K562 (cell line): Measurements from ENCODE around the gene CCDC90B. TPM values are rescaled to one million over a fixed set of nuclear protein-coding genes. Genes with fewer than 3 reads are reported as not detected.

ENCODE experiments used
- ATAC-seq: fragments of 200-7000 bp; cut with Tn5 transposase; 3 replicates; pipeline ENCODE4 v1.9.1; 2020; ENCODE audit warnings: moderate library complexity
- BruUV-seq: library from RNA; stranded (reverse); fragments of 400-500 nt; replicated peaks from 2 replicates; lab custom pipeline; 2021; lab: Mats Ljungman, UMichigan
- CTCF ChIA-PET: fragments of 300-600 bp; formaldehyde crosslinking; extraction: SDS; loops from one replicate; lab custom pipeline; 2021; ENCODE audit warnings: low intra/inter-chr PET ratio; lab: Yijun Ruan, JAX
- POLR2A ChIA-PET: fragments of 300-600, 350-650 bp; sonication (Branson Sonifier 250); formaldehyde crosslinking; extraction: SDS; loops from one replicate; lab custom pipeline; 2021; ENCODE audit warnings: antibody characterized with exemption, inconsistent platforms; lab: Yijun Ruan, JAX
- DNase-seq, 4 experiments: peaks; one replicate each; pipeline versions ENCODE4 v3.0.0 to v3.0.0-alpha.2; 2011 to 2018; ENCODE audit warnings: low spot score in 3 of 4, mixed read lengths in 3 of 4; ENCODE audit errors: extremely low read depth in 1 of 4
- FAIRE-seq: peaks from 2 replicates; lab custom pipeline; 2011; peaks lifted over from hg19 to GRCh38; lab: Jason Lieb, UNC
- H2AFZ ChIP-seq: 2 replicates; pipeline ENCODE4 v1.6.0; 2011; ENCODE audit warnings: low read depth, low read length, control low read depth, inconsistent platforms
- H3K27ac ChIP-seq: fragments of 200-600 bp; 3 replicates; pipeline ENCODE4 v1.8.0; 2011; ENCODE audit warnings: low read depth, mild to moderate bottlenecking, control low read depth, inconsistent platforms, low read length, moderate library complexity, mixed read lengths; ENCODE audit errors: extremely low read depth
- H3K27me3 ChIP-seq, 2 experiments: fragments of 300-600 bp in 1 of 2; 2 replicates in 1 of 2; 3 replicates in 1 of 2; pipeline versions ENCODE4 v1.6.0 to v1.8.0; 2011; ENCODE audit warnings: inconsistent platforms in 2 of 2, low read length in 2 of 2, mild to moderate bottlenecking in 1 of 2, mixed read lengths in 1 of 2, moderate library complexity in 1 of 2; ENCODE audit not compliant: control insufficient read depth in 2 of 2, insufficient read depth in 2 of 2
- H3K36me3 ChIP-seq: fragments of 300-600 bp; 3 replicates; pipeline ENCODE4 v1.8.0; 2011; ENCODE audit warnings: mild to moderate bottlenecking, low read length, inconsistent platforms; ENCODE audit not compliant: control insufficient read depth, insufficient read depth
- H3K4me1 ChIP-seq, 2 experiments: fragments of 200-600 bp in 1 of 2; replicated peaks in 1 of 2; 2 replicates in 1 of 2; 3 replicates in 1 of 2; pipeline versions ENCODE4 v1.5.1 to v1.8.0; 2011; ENCODE audit warnings: inconsistent platforms in 2 of 2, low read length in 2 of 2, mild to moderate bottlenecking in 1 of 2, mixed read lengths in 1 of 2, moderate library complexity in 1 of 2; ENCODE audit not compliant: control insufficient read depth in 2 of 2, insufficient read depth in 2 of 2
- H3K4me2 ChIP-seq: 2 replicates; pipeline ENCODE4 v1.6.1; 2011; ENCODE audit warnings: low read length, control low read depth, inconsistent platforms, mixed read lengths; ENCODE audit not compliant: insufficient read depth
- H3K4me3 ChIP-seq: fragments of 200-600 bp; sonication (generic), shearing (Covaris generic); 2 replicates; pipeline ENCODE4 v1.5.1; 2016; ENCODE audit warnings: control low read depth, inconsistent platforms
- H3K79me2 ChIP-seq: fragments of 200-600 bp; 3 replicates; pipeline ENCODE4 v1.8.0; 2011; ENCODE audit warnings: low read length, inconsistent platforms; ENCODE audit not compliant: control insufficient read depth, insufficient read depth
- H3K9ac ChIP-seq, 2 experiments: 2 replicates each; pipeline versions ENCODE4 v1.6.0 to v1.6.1; 2011; ENCODE audit warnings: low read depth in 2 of 2, low read length in 2 of 2, control low read depth in 1 of 2, inconsistent platforms in 1 of 2, mild to moderate bottlenecking in 1 of 2, mixed read lengths in 1 of 2; ENCODE audit not compliant: insufficient read depth in 1 of 2
- H3K9me1 ChIP-seq: one replicate; pipeline ENCODE4 v1.6.0; 2011; ENCODE audit warnings: inconsistent platforms, mild to moderate bottlenecking, low read length, moderate library complexity; ENCODE audit not compliant: control insufficient read depth, insufficient read depth
- H3K9me3 ChIP-seq: replicated peaks from 2 replicates; pipeline ENCODE4 v1.5.1; 2011; ENCODE audit warnings: low read depth, low read length, inconsistent platforms; ENCODE audit not compliant: control insufficient read depth, insufficient read depth
- H4K20me1 ChIP-seq: replicated peaks from 2 replicates; pipeline ENCODE4 v1.6.1; 2011; ENCODE audit warnings: low read length, inconsistent platforms, mixed read lengths; ENCODE audit not compliant: control insufficient read depth, insufficient read depth
- CCAR2 ChIP-seq: fragments of 200-400 bp; formaldehyde crosslinking; IDR thresholded peaks from 2 replicates; pipeline ENCODE4 v1.6.1; 2017; ENCODE audit warnings: mild to moderate bottlenecking, low read depth, low read length
- KAT2B ChIP-seq: IDR thresholded peaks from one replicate; pipeline ENCODE4 v1.6.1; 2012; ENCODE audit warnings: low read depth, mild to moderate bottlenecking, control low read depth, inconsistent platforms, low read length, moderate library complexity
- LEF1 ChIP-seq: fragments of 450-650 bp; IDR thresholded peaks from 2 replicates; pipeline ENCODE4 v1.6.1; 2016; ENCODE audit warnings: mild to moderate bottlenecking
- NFIC ChIP-seq: fragments of 450-650 bp; IDR thresholded peaks from 2 replicates; pipeline ENCODE4 v1.6.1; 2017; ENCODE audit warnings: mild to moderate bottlenecking, inconsistent platforms
- WGBS: fragments of 100-300 bp; shearing (Covaris generic); methylation state at CpG from one replicate; pipeline ENCODE4 v1.1.6; 2016; ENCODE audit warnings: low coverage, mixed read lengths; ENCODE audit not compliant: insufficient coverage; ENCODE audit errors: missing lambda C conversion rate; 5-methylcytosine and 5-hydroxymethylcytosine counted together
- in situ Hi-C: fragments of 300-500 bp; cut with MboI; formaldehyde crosslinking; loops from 4 replicates; pipeline ENCODE4 v1.15.0; 2018; ENCODE audit warnings: inconsistent platforms, mixed read lengths
- intact Hi-C: fragments of 100-400 bp; cut with micrococcal nuclease; formaldehyde crosslinking; loops from 2 replicates; pipeline ENCODE4 v1.14.2; 2022
- polyA plus RNA-seq, 8 experiments: library from polyadenylated mRNA; depleted of rRNA in 4 of 8; stranded (reverse) in 5 of 8; unstranded in 3 of 8; fragments of >200 nt; fragmentation: Nextera tagmentation in 2 of 8; fragmentation: Illumina TruSeq in 1 of 8; extraction: Ambion mirVana in 2 of 8; extraction: Trizol in 1 of 8; gene quantifications; 2 replicates each; pipeline versions ENCODE4 v1.2.1 to v1.2.3, GENCODE V29; 2011 to 2014; ENCODE audit warnings: inconsistent platforms in 1 of 8, missing spikeins in 1 of 8
- total RNA-seq, 7 experiments: library from RNA; depleted of rRNA in 6 of 7; stranded (reverse); fragments of >200 nt in 6 of 7; fragmentation: Illumina TruSeq in 2 of 7; extraction: Trizol in 2 of 7; gene quantifications; 2 replicates each; pipeline versions ENCODE4 v1.2.1 to v1.2.3, GENCODE V29; 2011 to 2021; ENCODE audit warnings: low replicate concordance in 1 of 7
- TF ChIP-seq, protein P1 (sequence below): sonication (generic); formaldehyde crosslinking; IDR thresholded peaks from 2 replicates; pipeline ENCODE4 v1.8.0; 2023; ENCODE audit warnings: mild to moderate bottlenecking, missing genetic modification reagents
- TF ChIP-seq, protein P2 (sequence below), 2 experiments: fragments of 450-650 bp in 1 of 2; IDR thresholded peaks; 2 replicates each; pipeline ENCODE4 v1.6.1; 2011 to 2017; ENCODE audit warnings: low read depth in 2 of 2, antibody characterized with exemption in 1 of 2, borderline replicate concordance in 1 of 2, low read length in 1 of 2, mild to moderate bottlenecking in 1 of 2, mixed read lengths in 1 of 2; ENCODE audit not compliant: control insufficient read depth in 1 of 2

CCDC90B gene
- total and polyA plus RNA-seq, 9 of the 15 experiments (the other 6 are each of a cell fraction or from before 2014, with no cell fraction given), result 26.6 to 63.6 (median 51.8) TPM

DNA sequence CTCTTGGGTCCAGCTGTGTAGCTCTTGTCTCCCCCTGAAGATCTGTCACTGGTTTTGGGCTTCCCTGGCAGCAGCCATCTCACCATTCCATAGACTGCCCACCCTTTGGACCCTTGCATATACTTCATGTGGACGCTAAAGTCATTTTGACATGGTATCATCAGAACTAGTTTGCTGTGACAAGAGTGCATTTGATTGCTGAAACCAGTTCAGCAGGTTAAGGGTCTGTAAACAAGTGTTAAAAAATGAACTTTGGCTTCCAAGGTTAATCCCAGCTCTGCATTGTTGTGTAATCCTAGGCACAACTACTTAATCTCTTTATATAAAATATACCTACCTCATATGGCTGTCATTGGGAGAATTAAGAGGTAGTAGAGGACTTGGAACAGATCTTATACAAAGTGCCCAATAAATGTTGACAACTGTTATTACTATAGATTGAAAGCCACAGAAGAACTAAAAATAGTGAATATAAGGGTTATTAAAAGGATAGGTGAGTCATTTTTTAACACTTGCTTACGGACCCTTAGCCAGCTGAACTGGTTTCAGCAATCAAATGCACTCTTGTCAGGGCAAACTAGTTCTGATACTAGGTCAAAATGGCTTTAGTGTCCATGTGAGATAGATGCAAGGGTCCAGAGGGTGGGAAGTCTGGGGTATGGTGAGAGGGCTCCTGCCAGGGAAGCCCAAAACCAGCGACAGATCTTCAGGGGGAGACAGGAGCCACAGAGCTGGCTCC lies 29.4 kb downstream of the CCDC90B start:
- WGBS, result 56% methylated on average over 3 of the region's 3 CpGs
- H3K4me1 ChIP-seq, result no peaks in the 10 kb centered on the region
- no peaks in the 10 kb centered on the region for H3K9me1 ChIP-seq
- H3K4me3 ChIP-seq, result no peak overlapping the region
- H3K36me3 ChIP-seq, result peaks cover 8% of the 10 kb centered on the region; the same call in 2 of the 3 replicates
- H4K20me1 ChIP-seq, result no peaks in the 10 kb centered on the region
- POLR2A ChIA-PET, result interaction anchor here (0.8 to 1.0 kb wide), 2 partner anchors 167 to 387 kb away, joined by 3 to 4 read pairs; no protein-coding TSS in a partner anchor
- H3K4me2 ChIP-seq, result no peak overlapping the region
- no peak overlapping the region for H3K9ac ChIP-seq
- in situ Hi-C loops (no loop called here), intact Hi-C loops (no loop called here)
- no peak overlapping the region for H3K27ac ChIP-seq
- FAIRE-seq (no peak), ATAC-seq (no peak), DNase-seq (no peak)
- H2AFZ ChIP-seq, result no peak overlapping the region
- H3K27me3 ChIP-seq, result no peaks in the 10 kb centered on the region
- CTCF ChIA-PET, result no interaction called here
- no peaks in the 10 kb centered on the region for H3K79me2 ChIP-seq
- H3K9me3 ChIP-seq, result no peaks in the 10 kb centered on the region
- TF ChIP-seq KAT2B (no peak), LEF1 (no peak), CCAR2 (no peak), NFIC (no peak)
- TF ChIP-seq, protein P1, sequence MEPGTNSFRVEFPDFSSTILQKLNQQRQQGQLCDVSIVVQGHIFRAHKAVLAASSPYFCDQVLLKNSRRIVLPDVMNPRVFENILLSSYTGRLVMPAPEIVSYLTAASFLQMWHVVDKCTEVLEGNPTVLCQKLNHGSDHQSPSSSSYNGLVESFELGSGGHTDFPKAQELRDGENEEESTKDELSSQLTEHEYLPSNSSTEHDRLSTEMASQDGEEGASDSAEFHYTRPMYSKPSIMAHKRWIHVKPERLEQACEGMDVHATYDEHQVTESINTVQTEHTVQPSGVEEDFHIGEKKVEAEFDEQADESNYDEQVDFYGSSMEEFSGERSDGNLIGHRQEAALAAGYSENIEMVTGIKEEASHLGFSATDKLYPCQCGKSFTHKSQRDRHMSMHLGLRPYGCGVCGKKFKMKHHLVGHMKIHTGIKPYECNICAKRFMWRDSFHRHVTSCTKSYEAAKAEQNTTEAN, result no peak
- TF ChIP-seq, protein P2, sequence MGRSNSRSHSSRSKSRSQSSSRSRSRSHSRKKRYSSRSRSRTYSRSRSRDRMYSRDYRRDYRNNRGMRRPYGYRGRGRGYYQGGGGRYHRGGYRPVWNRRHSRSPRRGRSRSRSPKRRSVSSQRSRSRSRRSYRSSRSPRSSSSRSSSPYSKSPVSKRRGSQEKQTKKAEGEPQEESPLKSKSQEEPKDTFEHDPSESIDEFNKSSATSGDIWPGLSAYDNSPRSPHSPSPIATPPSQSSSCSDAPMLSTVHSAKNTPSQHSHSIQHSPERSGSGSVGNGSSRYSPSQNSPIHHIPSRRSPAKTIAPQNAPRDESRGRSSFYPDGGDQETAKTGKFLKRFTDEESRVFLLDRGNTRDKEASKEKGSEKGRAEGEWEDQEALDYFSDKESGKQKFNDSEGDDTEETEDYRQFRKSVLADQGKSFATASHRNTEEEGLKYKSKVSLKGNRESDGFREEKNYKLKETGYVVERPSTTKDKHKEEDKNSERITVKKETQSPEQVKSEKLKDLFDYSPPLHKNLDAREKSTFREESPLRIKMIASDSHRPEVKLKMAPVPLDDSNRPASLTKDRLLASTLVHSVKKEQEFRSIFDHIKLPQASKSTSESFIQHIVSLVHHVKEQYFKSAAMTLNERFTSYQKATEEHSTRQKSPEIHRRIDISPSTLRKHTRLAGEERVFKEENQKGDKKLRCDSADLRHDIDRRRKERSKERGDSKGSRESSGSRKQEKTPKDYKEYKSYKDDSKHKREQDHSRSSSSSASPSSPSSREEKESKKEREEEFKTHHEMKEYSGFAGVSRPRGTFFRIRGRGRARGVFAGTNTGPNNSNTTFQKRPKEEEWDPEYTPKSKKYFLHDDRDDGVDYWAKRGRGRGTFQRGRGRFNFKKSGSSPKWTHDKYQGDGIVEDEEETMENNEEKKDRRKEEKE (IDR thresholded peaks at IDR 0.05; ENCODE audit: borderline replicate concordance in 1 of 2, control insufficient read depth in 1 of 2, low read depth in 2 of 2, low read length in 1 of 2), result no peak
- no TSS peak for BruUV-seq
